SK-N-SH treated with all-trans-retinoic acid at 6 μM for 48 hours (cell line): ENCODE results near the gene VANGL1.
A peak's percentile ranks its signal among the peaks of the same experiment; 100 is the strongest.

Source experiments
- ATAC-seq: fragments of 200-7000 bp; cut with Tn5 transposase; 3 replicates; pipeline ENCODE4 v1.9.1; 2020; ENCODE audit warnings: mild to moderate bottlenecking, moderate library complexity
- ARNTL ChIP-seq: fragments of 450-650 bp; formaldehyde crosslinking; IDR thresholded peaks from 2 replicates; pipeline ENCODE4 v1.5.0; 2020; ENCODE audit warnings: low read depth, mild to moderate bottlenecking, moderate library complexity, borderline replicate concordance
- BACH2 ChIP-seq: fragments of 250-450 bp; sonication (Bioruptor Pico); IDR thresholded peaks from 2 replicates; pipeline ENCODE4 v1.9.0; 2021; ENCODE audit warnings: mild to moderate bottlenecking, borderline replicate concordance
- CSDC2 ChIP-seq: fragments of 250-450 bp; sonication (Bioruptor Pico); IDR thresholded peaks from 2 replicates; pipeline ENCODE4 v1.5.0; 2020; ENCODE audit warnings: mild to moderate bottlenecking, moderate library complexity
- CSRNP3 ChIP-seq: fragments of 250-450 bp; sonication (Bioruptor Pico); IDR thresholded peaks from 2 replicates; pipeline ENCODE4 v1.5.1; 2021; ENCODE audit warnings: mild to moderate bottlenecking, moderate library complexity
- ESRRG ChIP-seq: fragments of 250-450 bp; sonication (Bioruptor Pico); IDR thresholded peaks from 2 replicates; pipeline ENCODE4 v1.6.1; 2021; ENCODE audit warnings: mild to moderate bottlenecking
- ISL1 ChIP-seq: fragments of 250-450 bp; sonication (Bioruptor Pico); IDR thresholded peaks from 2 replicates; pipeline ENCODE4 v2.1.2; 2022; ENCODE audit warnings: mild to moderate bottlenecking, moderate library complexity
- OSR1 ChIP-seq: fragments of 250-450 bp; sonication (Bioruptor Pico); IDR thresholded peaks from 2 replicates; pipeline ENCODE4 v1.8.0; 2022; ENCODE audit warnings: moderate library complexity, mild to moderate bottlenecking, inconsistent platforms
- PATZ1 ChIP-seq: fragments of 250-450 bp; sonication (Bioruptor Pico); IDR thresholded peaks from 2 replicates; pipeline ENCODE4 v1.8.0; 2020; ENCODE audit warnings: mild to moderate bottlenecking, moderate library complexity, borderline replicate concordance
- POU6F1 ChIP-seq: fragments of 250-450 bp; sonication (Bioruptor Pico); IDR thresholded peaks from 2 replicates; pipeline ENCODE4 v1.8.0; 2021; ENCODE audit warnings: low read depth, mild to moderate bottlenecking, moderate library complexity, borderline replicate concordance
- PPARA ChIP-seq: fragments of 250-450 bp; sonication (Bioruptor Pico); IDR thresholded peaks from 2 replicates; pipeline ENCODE4 v1.5.0; 2020; ENCODE audit warnings: mild to moderate bottlenecking, borderline replicate concordance
- RARB ChIP-seq: fragments of 250-450 bp; sonication (Bioruptor Pico); IDR thresholded peaks from 2 replicates; pipeline ENCODE4 v1.8.0; 2021; ENCODE audit warnings: mild to moderate bottlenecking, moderate library complexity
- SNAI2 ChIP-seq: fragments of 250-450 bp; sonication (Bioruptor Pico); IDR thresholded peaks from 2 replicates; pipeline ENCODE4 v1.5.0; 2020; ENCODE audit warnings: mild to moderate bottlenecking, moderate library complexity
- TCF4 ChIP-seq: fragments of 250-450 bp; sonication (Bioruptor Pico); IDR thresholded peaks from 2 replicates; pipeline ENCODE4 v1.8.0; 2021; ENCODE audit warnings: mild to moderate bottlenecking, moderate library complexity, borderline replicate concordance
- TOX ChIP-seq: fragments of 250-450 bp; sonication (Bioruptor Pico); IDR thresholded peaks from 2 replicates; pipeline ENCODE4 v1.8.0; 2021; ENCODE audit warnings: mild to moderate bottlenecking, moderate library complexity, borderline replicate concordance
- ZC3H10 ChIP-seq: fragments of 250-450 bp; sonication (Bioruptor Pico); IDR thresholded peaks from 2 replicates; pipeline ENCODE4 v1.5.1; 2021; ENCODE audit warnings: mild to moderate bottlenecking, moderate library complexity
- ZFP3 ChIP-seq: fragments of 250-450 bp; sonication (Bioruptor Pico); IDR thresholded peaks from 2 replicates; pipeline ENCODE4 v1.5.0; 2020; ENCODE audit warnings: mild to moderate bottlenecking, moderate library complexity
- ZNF565 ChIP-seq: fragments of 450-650 bp; formaldehyde crosslinking; conservative IDR thresholded peaks from 2 replicates; pipeline ENCODE4 v1.5.0; 2020; ENCODE audit warnings: low read depth, mild to moderate bottlenecking, moderate library complexity
- ZNF70 ChIP-seq: fragments of 450-650 bp; formaldehyde crosslinking; IDR thresholded peaks from 2 replicates; pipeline ENCODE4 v1.5.0; 2020; ENCODE audit warnings: mild to moderate bottlenecking, moderate library complexity
- ZNF8 ChIP-seq: fragments of 450-650 bp; formaldehyde crosslinking; IDR thresholded peaks from 2 replicates; pipeline ENCODE4 v1.5.0; 2020; ENCODE audit warnings: mild to moderate bottlenecking, moderate library complexity
- TF ChIP-seq, protein P1 (sequence below): fragments of 250-450 bp; sonication (Bioruptor Pico); IDR thresholded peaks from 2 replicates; pipeline ENCODE4 v1.5.0; 2020; ENCODE audit warnings: mild to moderate bottlenecking, moderate library complexity

The VANGL1 gene

GRCh38 chr1:115706587-115707425 lies 65.0 kb downstream of the VANGL1 start:
- peak; percentile 91 for ATAC-seq
- TF ChIP-seq ZC3H10 (CRISPR knock-in tag) (no peak), ZNF8 (CRISPR knock-in tag) (no peak), OSR1 (CRISPR knock-in tag) (no peak), ZFP3 (no peak), BACH2 (CRISPR knock-in tag) (no peak), CSRNP3 (CRISPR knock-in tag) (no peak), TOX (CRISPR knock-in tag) (no peak), ARNTL (CRISPR knock-in tag) (no peak), RARB (CRISPR knock-in tag) (no peak)

GRCh38 chr1:115710859-115711624 lies 69.3 kb downstream of the VANGL1 start:
- no peak for ATAC-seq

GRCh38 chr1:115712911-115713609 lies 71.3 kb downstream of the VANGL1 start:
- TF ChIP-seq BACH2 (CRISPR knock-in tag) (no peak), POU6F1 (CRISPR knock-in tag) (no peak), TCF4 (CRISPR knock-in tag) (no peak), OSR1 (CRISPR knock-in tag) (no peak), CSDC2 (CRISPR knock-in tag) (no peak), ARNTL (CRISPR knock-in tag) (no peak), ZNF70 (no peak), ZNF8 (CRISPR knock-in tag) (no peak), ESRRG (CRISPR knock-in tag) (no peak), PATZ1 (CRISPR knock-in tag) (no peak), PPARA (CRISPR knock-in tag) (no peak), SNAI2 (CRISPR knock-in tag) (no peak)
- TF ChIP-seq, protein P1, sequence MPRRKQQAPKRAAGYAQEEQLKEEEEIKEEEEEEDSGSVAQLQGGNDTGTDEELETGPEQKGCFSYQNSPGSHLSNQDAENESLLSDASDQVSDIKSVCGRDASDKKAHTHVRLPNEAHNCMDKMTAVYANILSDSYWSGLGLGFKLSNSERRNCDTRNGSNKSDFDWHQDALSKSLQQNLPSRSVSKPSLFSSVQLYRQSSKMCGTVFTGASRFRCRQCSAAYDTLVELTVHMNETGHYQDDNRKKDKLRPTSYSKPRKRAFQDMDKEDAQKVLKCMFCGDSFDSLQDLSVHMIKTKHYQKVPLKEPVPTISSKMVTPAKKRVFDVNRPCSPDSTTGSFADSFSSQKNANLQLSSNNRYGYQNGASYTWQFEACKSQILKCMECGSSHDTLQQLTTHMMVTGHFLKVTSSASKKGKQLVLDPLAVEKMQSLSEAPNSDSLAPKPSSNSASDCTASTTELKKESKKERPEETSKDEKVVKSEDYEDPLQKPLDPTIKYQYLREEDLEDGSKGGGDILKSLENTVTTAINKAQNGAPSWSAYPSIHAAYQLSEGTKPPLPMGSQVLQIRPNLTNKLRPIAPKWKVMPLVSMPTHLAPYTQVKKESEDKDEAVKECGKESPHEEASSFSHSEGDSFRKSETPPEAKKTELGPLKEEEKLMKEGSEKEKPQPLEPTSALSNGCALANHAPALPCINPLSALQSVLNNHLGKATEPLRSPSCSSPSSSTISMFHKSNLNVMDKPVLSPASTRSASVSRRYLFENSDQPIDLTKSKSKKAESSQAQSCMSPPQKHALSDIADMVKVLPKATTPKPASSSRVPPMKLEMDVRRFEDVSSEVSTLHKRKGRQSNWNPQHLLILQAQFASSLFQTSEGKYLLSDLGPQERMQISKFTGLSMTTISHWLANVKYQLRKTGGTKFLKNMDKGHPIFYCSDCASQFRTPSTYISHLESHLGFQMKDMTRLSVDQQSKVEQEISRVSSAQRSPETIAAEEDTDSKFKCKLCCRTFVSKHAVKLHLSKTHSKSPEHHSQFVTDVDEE (CRISPR knock-in tag): no peak
- TF ChIP-seq, all 23 proteins: peak for 0
- no peak; the same call in 2 of the 3 replicates for ATAC-seq

More at GRCh38 chr1:115710859-115711624, 69.3 kb downstream of the VANGL1 start:
- TF ChIP-seq TOX (CRISPR knock-in tag) (no peak), ZFP3 (no peak), ZNF565 (CRISPR knock-in tag) (no peak), ISL1 (CRISPR knock-in tag) (no peak), RARB (CRISPR knock-in tag) (no peak), ZC3H10 (CRISPR knock-in tag) (no peak), PPARA (CRISPR knock-in tag) (no peak)
